ENCODE data around the gene UMPS. TPM values are rescaled to one million over a fixed set of nuclear protein-coding genes. Genes with fewer than 3 reads are reported as not detected.

The UMPS gene
- total RNA-seq, 1 donor from 2014 or later: 19.4 TPM

GRCh38 chr3:124695369-124695768 lies 34.9 kb upstream of the UMPS start:
- TF ChIP-seq CTCF (IDR thresholded peaks at IDR 0.05): no peak
- Mint-ChIP-seq H3K36me3 (ENCODE audit: low read depth) (no peaks in the 10 kb centered on the region), H3K9me3 (ENCODE audit: low read depth) (no peaks in the 10 kb centered on the region), H3K27me3 (ENCODE audit: low read depth) (no peaks in the 10 kb centered on the region), H3K27ac (ENCODE audit: unreplicated experiment) (no peak overlapping the region), H3K4me1 (ENCODE audit: low read depth) (no peaks in the 10 kb centered on the region), H3K4me3 (ENCODE audit: unreplicated experiment) (no peak overlapping the region)
- no peak for DNase-seq (ENCODE audit: low spot score)

- Mint-ChIP-seq H3K27me3 (ENCODE audit: low read depth) (no peaks in the 10 kb centered on the region), H3K36me3 (ENCODE audit: low read depth) (no peaks in the 10 kb centered on the region)
Observed at GRCh38 chr3:124696006-124696405, 34.2 kb upstream of the UMPS start.

GRCh38 chr3:124697302-124697701 lies 33.0 kb upstream of the UMPS start:
- no peak overlapping the region for H3K4me3 Mint-ChIP-seq (ENCODE audit: unreplicated experiment)
- no peaks in the 10 kb centered on the region for H3K9me3 Mint-ChIP-seq (ENCODE audit: low read depth)
- H3K4me1 Mint-ChIP-seq (ENCODE audit: low read depth): peaks cover 17% of the 10 kb centered on the region
- H3K27me3 Mint-ChIP-seq (ENCODE audit: low read depth): no peaks in the 10 kb centered on the region
- no peak for TF ChIP-seq CTCF (IDR thresholded peaks at IDR 0.05)
- DNase-seq (ENCODE audit: low spot score): no peak
- no peak overlapping the region for H3K27ac Mint-ChIP-seq (ENCODE audit: unreplicated experiment)
- no peaks in the 10 kb centered on the region for H3K36me3 Mint-ChIP-seq (ENCODE audit: low read depth)

More at GRCh38 chr3:124696006-124696405, 34.2 kb upstream of the UMPS start:
- no peak overlapping the region for H3K4me3 Mint-ChIP-seq (ENCODE audit: unreplicated experiment)
- H3K9me3 Mint-ChIP-seq (ENCODE audit: low read depth): no peaks in the 10 kb centered on the region
- peaks cover 4% of the 10 kb centered on the region for H3K4me1 Mint-ChIP-seq (ENCODE audit: low read depth)
- no peak for TF ChIP-seq CTCF (IDR thresholded peaks at IDR 0.05)
- no peak for DNase-seq (ENCODE audit: low spot score)
- H3K27ac Mint-ChIP-seq (ENCODE audit: unreplicated experiment): no peak overlapping the region

- Mint-ChIP-seq H3K9me3 (ENCODE audit: low read depth) (no peaks in the 10 kb centered on the region), H3K36me3 (ENCODE audit: low read depth) (no peaks in the 10 kb centered on the region), H3K4me1 (ENCODE audit: low read depth) (peaks cover 26% of the 10 kb centered on the region), H3K4me3 (ENCODE audit: unreplicated experiment) (no peak overlapping the region), H3K27ac (ENCODE audit: unreplicated experiment) (no peak overlapping the region), H3K27me3 (ENCODE audit: low read depth) (no peaks in the 10 kb centered on the region)
- no peak for TF ChIP-seq CTCF (IDR thresholded peaks at IDR 0.05)
- no peak for DNase-seq (ENCODE audit: low spot score)
Observed at GRCh38 chr3:124698030-124698770, 32.1 kb upstream of the UMPS start.

GRCh38 chr3:124699051-124699450 lies 31.2 kb upstream of the UMPS start:
- Mint-ChIP-seq H3K4me3 (ENCODE audit: unreplicated experiment) (no peak overlapping the region), H3K4me1 (ENCODE audit: low read depth) (peaks cover 27% of the 10 kb centered on the region), H3K27me3 (ENCODE audit: low read depth) (no peaks in the 10 kb centered on the region), H3K27ac (ENCODE audit: unreplicated experiment) (no peak overlapping the region), H3K9me3 (ENCODE audit: low read depth) (no peaks in the 10 kb centered on the region), H3K36me3 (ENCODE audit: low read depth) (no peaks in the 10 kb centered on the region)
- TF ChIP-seq CTCF (IDR thresholded peaks at IDR 0.05): no peak
- DNase-seq (ENCODE audit: low spot score): no peak

Data from chondrocyte (in vitro differentiated cells).